Kidney epithelial cell (primary cell): ENCODE results near the gene STX18. TPM values are rescaled to one million over a fixed set of nuclear protein-coding genes. Genes with fewer than 3 reads are reported as not detected.

Source experiments
- DNase-seq: peaks from one replicate; pipeline ENCODE4 v3.0.0-alpha.2; 2010; ENCODE audit warnings: low read depth
- H3K27me3 ChIP-seq: 2 replicates; pipeline ENCODE4 v1.6.0; 2011; ENCODE audit warnings: low read length; ENCODE audit not compliant: control insufficient read depth, insufficient read depth
- H3K36me3 ChIP-seq: 2 replicates; pipeline ENCODE4 v1.5.1; 2011; ENCODE audit warnings: low read length; ENCODE audit not compliant: control insufficient read depth, insufficient read depth
- H3K4me3 ChIP-seq: 2 replicates; pipeline ENCODE4 v1.5.1; 2011; ENCODE audit warnings: low read depth, mild to moderate bottlenecking, control low read depth, low read length
- CTCF ChIP-seq: IDR thresholded peaks from 2 replicates; pipeline ENCODE4 v1.5.1; 2011; ENCODE audit warnings: mild to moderate bottlenecking, moderate library complexity, low read length, control low read depth, inconsistent platforms; ENCODE audit not compliant: insufficient read depth, poor library complexity, severe bottlenecking
- total RNA-seq: library from RNA; depleted of rRNA; stranded (reverse); fragments of >200 nt; gene quantifications from 2 replicates; pipeline ENCODE4 v1.2.3, GENCODE V29; 2015

STX18 gene
- total RNA-seq, 1 donor from 2014 or later = 39.7 TPM

GRCh38 chr4:4428966-4429875 lies 112.6 kb downstream of the STX18 start:
- TF ChIP-seq CTCF = no peak
- Histone ChIP-seq H3K27me3 (no peaks in the 10 kb centered on the region), H3K36me3 (no peaks in the 10 kb centered on the region), H3K4me3 (no peak overlapping the region)
- DNase-seq = no peak

GRCh38 chr4:4427886-4428285 lies 114.0 kb downstream of the STX18 start:
- Histone ChIP-seq H3K27me3 (no peaks in the 10 kb centered on the region), H3K36me3 (no peaks in the 10 kb centered on the region), H3K4me3 (no peak overlapping the region)
- no peak for TF ChIP-seq CTCF
- no peak for DNase-seq

- H3K36me3 ChIP-seq = no peaks in the 10 kb centered on the region
- peak; percentile 25 for DNase-seq
- no peaks in the 10 kb centered on the region for H3K27me3 ChIP-seq
- peak; percentile 49 for TF ChIP-seq CTCF
- no peak overlapping the region for H3K4me3 ChIP-seq
These were observed 114.6 kb downstream of the STX18 start for GRCh38 chr4:4427121-4427870.

- TF ChIP-seq CTCF = no peak
- Histone ChIP-seq H3K27me3 (no peaks in the 10 kb centered on the region), H3K36me3 (no peaks in the 10 kb centered on the region), H3K4me3 (no peak overlapping the region)
- no peak for DNase-seq
These were observed 115.2 kb downstream of the STX18 start for GRCh38 chr4:4426511-4427120.

- TF ChIP-seq CTCF = no peak
These were observed 116.2 kb downstream of the STX18 start for GRCh38 chr4:4425696-4426095.

More at GRCh38 chr4:4425696-4426095, 116.2 kb downstream of the STX18 start:
- DNase-seq = no peak
- H3K27me3 ChIP-seq = no peaks in the 10 kb centered on the region
- no peaks in the 10 kb centered on the region for H3K36me3 ChIP-seq
- H3K4me3 ChIP-seq = no peak overlapping the region
